ENCODE data around the gene PLPP7.
"Not testable (repeated sequence)": the region's sequence is repeated elsewhere in the genome, so short reads cannot be mapped to it uniquely, and the experiment has no call there.

PLPP7 gene

GRCh38 chr9:131264231-131264630 is 25.3 kb upstream of the PLPP7 start:
- no peak overlapping the region for H3K4me3 ChIP-seq (ENCODE audit: low read depth, low read length)
- no peak for DNase-seq (ENCODE audit: low read depth)

- DNase-seq (ENCODE audit: low read depth) = no peak
- no peak overlapping the region for H3K4me3 ChIP-seq (ENCODE audit: low read depth, low read length)
These were observed 23.0 kb upstream of the PLPP7 start for GRCh38 chr9:131266266-131267229.

GRCh38 chr9:131270171-131271015 is 19.1 kb upstream of the PLPP7 start:
- DNase-seq (ENCODE audit: low read depth) = no peak
- no peak overlapping the region for H3K4me3 ChIP-seq (ENCODE audit: low read depth, low read length)

DNA sequence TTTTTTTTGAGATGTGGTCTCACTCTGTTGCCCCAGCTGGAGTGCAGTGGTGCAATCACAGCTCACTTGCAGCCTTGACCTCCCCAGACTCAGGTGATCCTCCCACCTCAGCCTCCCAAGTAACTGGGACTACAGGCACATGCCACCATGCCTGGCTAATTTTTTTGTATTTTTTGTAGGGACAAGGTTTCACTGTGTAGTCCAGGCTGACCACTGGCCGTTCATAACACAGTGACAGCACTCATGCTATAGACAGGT is 18.6 kb upstream of the PLPP7 start:
- DNase-seq (ENCODE audit: low read depth); H3K4me3 ChIP-seq (ENCODE audit: low read depth, low read length): not testable (repeated sequence)

GRCh38 chr9:131271506-131271931 is 18.0 kb upstream of the PLPP7 start:
- no peak for DNase-seq (ENCODE audit: low read depth)
- no peak overlapping the region for H3K4me3 ChIP-seq (ENCODE audit: low read depth, low read length)

DNA sequence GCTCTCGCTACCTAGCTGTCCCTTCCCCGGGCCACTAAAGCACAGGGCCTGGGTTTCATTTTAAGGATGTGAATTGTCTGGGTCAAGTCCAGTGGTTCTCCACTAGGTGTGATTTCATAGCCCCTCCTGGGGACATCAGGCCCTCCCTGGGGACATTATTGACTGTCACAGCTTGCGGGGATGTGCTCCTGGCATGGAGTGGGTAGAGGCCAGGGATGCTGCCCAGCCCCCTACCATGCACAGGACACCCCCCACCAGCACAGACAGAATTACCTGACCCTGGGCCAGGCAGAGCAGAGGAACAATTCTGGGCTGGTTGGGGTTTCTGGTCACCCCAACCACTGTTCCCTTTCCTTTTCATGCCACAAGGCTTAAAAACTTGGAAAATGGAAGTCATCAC is 17.3 kb upstream of the PLPP7 start:
- no peak for DNase-seq (ENCODE audit: low read depth)
- H3K4me3 ChIP-seq (ENCODE audit: low read depth, low read length) = no peak overlapping the region

DNA sequence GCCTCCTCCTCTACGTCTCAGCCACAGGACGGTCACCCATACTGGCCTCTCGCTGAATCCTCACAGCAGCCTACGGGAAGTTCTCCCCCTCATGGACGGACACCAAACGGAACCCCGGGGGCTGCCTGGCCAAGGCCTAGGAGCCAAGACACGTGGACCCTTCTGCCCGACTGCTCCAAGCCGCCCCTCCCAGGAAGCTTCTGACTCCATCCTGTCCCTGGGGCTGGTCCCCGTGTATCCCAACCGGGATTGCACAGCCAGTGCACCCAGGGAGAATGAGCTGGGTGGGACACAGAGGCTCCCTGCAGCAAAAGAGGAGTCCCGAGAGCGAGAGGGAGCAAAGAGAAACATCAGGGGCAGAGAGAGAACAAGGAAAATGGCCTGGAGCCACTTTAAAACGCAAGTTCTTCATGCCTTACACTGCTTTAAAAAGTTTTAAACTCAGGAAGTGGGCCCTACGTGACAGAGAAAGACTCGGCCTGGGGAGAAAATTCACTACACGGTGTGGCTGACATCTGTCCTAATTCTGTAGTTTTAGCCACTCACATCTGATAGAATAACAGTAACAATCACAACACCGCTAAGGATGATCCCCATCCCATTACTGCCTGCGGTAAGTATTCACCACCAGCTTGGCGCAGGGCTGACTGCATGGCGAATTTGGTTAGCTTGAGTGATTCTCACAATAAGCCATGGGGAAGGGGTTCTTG is 16.2 kb upstream of the PLPP7 start:
- H3K4me3 ChIP-seq (ENCODE audit: low read depth, low read length) = no peak overlapping the region
- no peak for DNase-seq (ENCODE audit: low read depth)

DNA sequence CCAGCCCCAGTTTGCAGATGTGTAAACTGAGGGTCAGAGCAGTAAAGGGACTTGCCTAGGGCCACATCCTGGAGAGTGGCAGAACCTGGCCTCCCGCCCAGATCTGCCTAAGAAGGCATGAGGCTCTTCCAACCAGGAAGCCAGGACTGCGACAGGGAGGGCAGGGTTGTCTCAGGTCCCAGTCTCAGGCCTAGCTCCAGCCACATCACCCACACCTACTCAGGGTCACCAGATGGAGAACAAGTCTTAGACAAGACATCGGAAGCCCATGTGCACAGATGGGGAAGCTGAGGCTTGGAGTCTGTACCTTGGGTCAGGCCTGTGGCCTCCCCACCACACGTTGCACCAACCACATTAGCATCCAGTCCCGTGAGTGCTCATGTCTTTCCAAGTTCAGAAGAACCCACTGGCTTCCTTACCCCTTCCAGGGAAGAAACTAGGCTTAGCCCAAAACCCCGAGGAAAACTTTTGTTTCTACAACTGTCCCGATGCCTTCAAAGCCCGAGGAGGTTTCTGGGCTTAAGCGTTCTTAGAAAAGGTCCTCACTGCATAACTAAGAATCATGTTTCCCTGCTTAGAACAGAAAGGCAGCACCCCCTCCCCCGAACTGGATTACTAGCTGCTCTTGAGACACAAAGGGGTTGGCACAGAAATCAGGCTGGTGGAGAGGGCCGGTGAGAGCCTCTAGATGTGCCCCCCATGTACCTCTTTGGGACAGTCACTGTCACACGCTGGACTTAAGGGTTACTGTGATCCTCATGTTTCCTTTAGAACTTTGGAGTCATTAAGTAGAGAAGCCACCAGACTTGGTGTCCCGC is 15.5 kb upstream of the PLPP7 start:
- DNase-seq (ENCODE audit: low read depth) = no peak
- H3K4me3 ChIP-seq (ENCODE audit: low read depth, low read length) = no peak overlapping the region

DNA sequence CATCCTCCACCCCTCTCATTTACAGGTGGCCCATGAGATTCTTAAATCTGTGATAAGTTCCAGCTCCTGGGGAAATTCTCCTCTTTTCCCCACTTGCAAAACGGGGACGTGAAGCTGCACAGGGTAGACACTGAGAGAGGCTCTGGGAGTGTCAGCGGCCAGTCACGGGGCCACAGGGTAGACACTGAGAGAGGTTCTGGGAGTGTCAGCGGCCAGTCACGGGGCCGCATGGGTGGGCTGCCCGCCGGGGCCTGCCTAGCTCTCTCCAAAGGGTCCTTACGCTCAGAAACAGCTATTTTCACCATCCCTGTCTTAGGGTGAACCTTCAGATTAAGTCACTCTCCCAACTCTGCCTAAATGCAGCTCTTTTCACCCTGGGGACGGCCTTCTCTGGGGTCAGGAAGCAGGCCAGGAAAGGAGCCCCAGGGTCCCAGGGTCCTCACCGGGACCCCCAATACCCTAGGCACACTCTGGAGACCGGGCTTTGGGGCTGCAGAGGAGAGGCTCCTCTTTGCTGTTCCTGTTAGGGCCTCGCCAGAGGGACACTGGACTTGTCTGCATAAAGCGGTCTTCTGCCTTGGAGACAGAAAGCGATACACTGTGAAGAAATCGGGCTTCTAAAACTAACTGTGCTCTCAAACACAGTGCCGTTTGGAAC is 14.7 kb upstream of the PLPP7 start:
- no peak overlapping the region for H3K4me3 ChIP-seq (ENCODE audit: low read depth, low read length)
- DNase-seq (ENCODE audit: low read depth) = no peak

DNA sequence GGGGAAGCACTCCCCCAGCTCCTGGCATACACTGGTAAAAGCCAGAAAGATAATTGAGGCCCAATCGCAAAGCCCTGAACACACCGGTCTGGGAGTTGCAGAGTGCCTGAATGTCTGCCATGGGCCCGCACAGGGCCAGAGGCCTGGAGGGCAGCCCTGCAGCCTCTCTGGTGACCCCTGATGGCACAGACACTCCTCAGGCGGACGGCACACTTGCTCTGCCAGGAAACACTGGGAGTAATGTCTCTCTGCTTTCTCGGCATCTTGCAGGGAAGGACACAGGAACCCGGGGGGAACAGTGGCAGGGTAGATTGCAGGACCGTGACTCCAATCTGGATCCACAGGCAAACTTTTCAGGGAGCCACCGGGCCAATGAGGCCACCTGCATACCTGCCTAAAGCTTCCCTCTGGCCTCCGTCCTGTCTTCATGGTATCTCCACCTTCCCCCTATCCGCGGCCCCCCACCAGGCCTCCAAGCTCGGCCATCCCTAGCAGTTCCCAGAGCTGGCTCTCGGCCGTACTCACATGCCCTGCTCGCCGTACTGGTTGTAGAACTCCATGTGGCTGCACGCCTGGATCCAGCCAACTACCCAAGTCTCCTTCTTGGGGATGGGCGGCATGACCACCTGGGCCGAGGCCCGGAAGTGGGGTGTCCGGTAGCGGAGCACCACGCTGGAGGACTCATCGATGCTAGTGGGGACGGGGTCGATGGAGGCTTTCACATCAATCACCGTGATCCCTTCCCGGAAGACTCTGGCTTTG is 14.0 kb upstream of the PLPP7 start:
- no peak for DNase-seq (ENCODE audit: low read depth)
- no peak overlapping the region for H3K4me3 ChIP-seq (ENCODE audit: low read depth, low read length)

- H3K4me3 ChIP-seq (ENCODE audit: low read depth, low read length) = peak within 1 kb of the TSS; percentile 50
- no peak for DNase-seq (ENCODE audit: low read depth)
These were observed 13.2 kb upstream of the PLPP7 start, which contains the start of gene FAM78A for GRCh38 chr9:131276094-131276888. TSS of gene FAM78A (minus strand) at chr9:131276510. CDS start at chr9:131276179, 331 bp downstream.

GRCh38 chr9:131276891-131277286 is 12.6 kb upstream of the PLPP7 start:
- H3K4me3 ChIP-seq (ENCODE audit: low read depth, low read length) = peak overlapping the region; percentile 50
- DNase-seq (ENCODE audit: low read depth) = no peak

DNA sequence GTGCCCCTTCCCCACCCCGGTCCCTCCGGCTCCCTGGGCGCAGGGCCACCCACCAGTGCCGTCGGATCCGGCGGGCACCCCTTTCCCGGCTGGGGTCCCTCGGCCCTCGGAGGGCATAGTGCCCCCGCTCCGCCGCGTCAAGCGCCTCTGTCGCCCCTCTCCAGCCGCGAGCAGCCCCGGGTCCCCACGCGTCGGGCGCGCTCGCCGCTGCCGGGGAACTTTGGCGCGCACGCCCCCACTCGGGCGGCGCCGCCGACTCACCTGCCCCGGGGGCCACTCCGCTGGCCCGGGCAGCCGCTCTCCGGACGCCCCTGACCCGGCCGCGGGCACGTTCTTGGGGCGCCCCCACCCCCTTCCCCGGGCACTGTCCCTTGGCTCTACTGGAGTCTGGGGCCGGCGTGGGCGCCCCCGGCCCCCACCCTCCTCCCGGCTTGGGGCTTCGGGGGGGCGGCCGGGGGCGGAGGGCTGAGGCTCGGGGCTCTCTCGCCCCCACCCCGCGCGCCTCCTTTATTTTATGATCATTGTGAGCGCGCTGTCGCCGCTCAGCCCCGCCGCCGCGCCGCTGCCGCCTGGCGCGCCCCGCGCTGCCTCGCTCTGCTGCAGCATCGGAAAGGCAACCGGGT is 12.1 kb upstream of the PLPP7 start:
- no peak for DNase-seq (ENCODE audit: low read depth)
- peak overlapping the region; percentile 50 for H3K4me3 ChIP-seq (ENCODE audit: low read depth, low read length)

GRCh38 chr9:131277910-131278701 is 11.4 kb upstream of the PLPP7 start:
- DNase-seq (ENCODE audit: low read depth) = peak; percentile 46
- peak overlapping the region; percentile 50 for H3K4me3 ChIP-seq (ENCODE audit: low read depth, low read length)

DNA sequence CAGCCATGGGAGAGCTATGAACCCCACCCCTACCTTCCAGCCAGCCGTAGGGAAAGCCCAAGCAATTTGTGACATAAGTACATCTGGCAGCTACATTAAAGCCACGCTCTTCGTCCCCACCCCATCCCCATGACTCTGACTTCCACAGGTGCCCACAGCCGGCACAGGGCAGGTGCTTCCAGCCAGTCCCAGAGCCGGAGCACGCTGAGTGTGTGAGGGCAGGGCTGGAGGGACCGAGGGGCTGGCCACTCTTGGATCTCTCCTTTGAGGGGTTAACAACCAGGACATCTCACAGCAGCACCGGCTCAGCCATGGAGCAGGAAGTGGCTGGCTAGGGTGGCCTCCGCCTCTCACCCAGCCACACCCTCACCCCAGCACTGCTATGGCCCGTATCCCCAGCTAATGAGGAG is 10.8 kb upstream of the PLPP7 start:
- H3K4me3 ChIP-seq (ENCODE audit: low read depth, low read length) = no peak overlapping the region
- no peak for DNase-seq (ENCODE audit: low read depth)

Data from skeletal muscle cell (primary cell).